H9 (cell line): ENCODE data around the gene COPS4. TPM values are rescaled to one million over a fixed set of nuclear protein-coding genes. Genes with fewer than 3 reads are reported as not detected.

Source experiments
- DNase-seq: peaks from one replicate; pipeline ENCODE4 v3.0.0-alpha.2; 2017
- H2AFZ ChIP-seq: one replicate; pipeline ENCODE4 v1.6.1; 2013; ENCODE audit warnings: mild to moderate bottlenecking, low read length, control low read depth, moderate library complexity
- H2AK5ac ChIP-seq: 2 replicates; pipeline ENCODE4 v1.6.1; 2013; ENCODE audit warnings: low read length, control low read depth, mixed read lengths; ENCODE audit not compliant: insufficient read length
- H2BK120ac ChIP-seq: one replicate; pipeline ENCODE4 v1.6.1; 2013; ENCODE audit warnings: low read depth, mild to moderate bottlenecking, low read length, control low read depth, inconsistent platforms; ENCODE audit not compliant: poor library complexity, severe bottlenecking
- H2BK12ac ChIP-seq: 2 replicates; pipeline ENCODE4 v1.6.1; 2013; ENCODE audit warnings: low read length, control low read depth, mixed read lengths, low read depth; ENCODE audit not compliant: insufficient read length
- H2BK15ac ChIP-seq: 2 replicates; pipeline ENCODE4 v1.6.1; 2013; ENCODE audit warnings: low read depth, low read length, control low read depth
- H2BK20ac ChIP-seq: one replicate; pipeline ENCODE4 v1.6.1; 2013; ENCODE audit warnings: low read depth, mild to moderate bottlenecking, low read length, control low read depth, inconsistent platforms; ENCODE audit not compliant: poor library complexity, severe bottlenecking
- H2BK5ac ChIP-seq: 2 replicates; pipeline ENCODE4 v1.6.1; 2013; ENCODE audit warnings: low read length, control low read depth, mixed read lengths; ENCODE audit not compliant: insufficient read length
- H3K14ac ChIP-seq: 2 replicates; pipeline ENCODE4 v1.6.1; 2013; ENCODE audit warnings: low read length, control low read depth; ENCODE audit not compliant: insufficient read depth
- H3K18ac ChIP-seq: 2 replicates; pipeline ENCODE4 v1.6.1; 2013; ENCODE audit warnings: low read depth, mild to moderate bottlenecking, mixed read lengths, low read length, control low read depth; ENCODE audit not compliant: insufficient read length
- H3K23ac ChIP-seq: 2 replicates; pipeline ENCODE4 v1.6.1; 2013; ENCODE audit warnings: low read length, control low read depth, mixed read lengths, low read depth; ENCODE audit not compliant: insufficient read length
- H3K23me2 ChIP-seq: 2 replicates; pipeline ENCODE4 v1.6.1; 2013; ENCODE audit warnings: low read depth, mild to moderate bottlenecking, mixed read lengths, low read length, control low read depth; ENCODE audit not compliant: insufficient read length, poor library complexity, severe bottlenecking
- H3K27ac ChIP-seq: 2 replicates; pipeline ENCODE4 v1.5.1; 2013; ENCODE audit warnings: low read length, control low read depth, mixed read lengths, low read depth; ENCODE audit not compliant: insufficient read length
- H3K27me3 ChIP-seq: 2 replicates; pipeline ENCODE4 v1.6.1; 2013; ENCODE audit warnings: low read length, control low read depth, inconsistent platforms; ENCODE audit not compliant: insufficient read depth
- H3K4ac ChIP-seq: 2 replicates; pipeline ENCODE4 v1.6.1; 2013; ENCODE audit warnings: low read depth, mild to moderate bottlenecking, control low read depth, inconsistent platforms, low read length, moderate library complexity
- H3K4me1 ChIP-seq: 2 replicates; pipeline ENCODE4 v1.6.1; 2013; ENCODE audit warnings: low read length, control low read depth, inconsistent platforms; ENCODE audit not compliant: insufficient read depth
- H3K4me2 ChIP-seq: 2 replicates; pipeline ENCODE4 v1.6.1; 2013; ENCODE audit warnings: low read length, control low read depth, mixed read lengths; ENCODE audit not compliant: insufficient read length, insufficient read depth
- H3K56ac ChIP-seq: 2 replicates; pipeline ENCODE4 v1.6.1; 2013; ENCODE audit warnings: low read depth, mild to moderate bottlenecking, mixed read lengths, low read length, control low read depth; ENCODE audit not compliant: insufficient read length
- H3K79me1 ChIP-seq: 2 replicates; pipeline ENCODE4 v1.6.1; 2013; ENCODE audit warnings: low read depth, mild to moderate bottlenecking, moderate library complexity, low read length, control low read depth, inconsistent platforms; ENCODE audit not compliant: insufficient read depth, poor library complexity, severe bottlenecking
- H3K79me2 ChIP-seq: 2 replicates; pipeline ENCODE4 v1.6.1; 2013; ENCODE audit warnings: low read length, control low read depth, inconsistent platforms; ENCODE audit not compliant: insufficient read depth
- H3K9ac ChIP-seq: 2 replicates; pipeline ENCODE4 v1.6.1; 2013; ENCODE audit warnings: low read length, control low read depth, mixed read lengths; ENCODE audit not compliant: insufficient read length; ENCODE audit errors: extremely low read depth
- H3K9me3 ChIP-seq: one replicate; pipeline ENCODE4 v1.6.1; 2013; ENCODE audit warnings: low read depth, low read length, inconsistent platforms; ENCODE audit not compliant: control insufficient read depth
- H3T11ph ChIP-seq: one replicate; pipeline ENCODE4 v1.6.1; 2013; ENCODE audit warnings: mild to moderate bottlenecking, low read length, control low read depth, inconsistent platforms
- H4K20me1 ChIP-seq: one replicate; pipeline ENCODE4 v1.6.1; 2013; ENCODE audit not compliant: control insufficient read depth, insufficient read length, insufficient read depth
- H4K5ac ChIP-seq: 2 replicates; pipeline ENCODE4 v1.6.1; 2013; ENCODE audit warnings: low read depth, mild to moderate bottlenecking, mixed read lengths, low read length, control low read depth; ENCODE audit not compliant: insufficient read length
- H4K8ac ChIP-seq: replicated peaks from 2 replicates; pipeline ENCODE4 v1.6.1; 2013; ENCODE audit warnings: low read length, control low read depth, mixed read lengths, low read depth; ENCODE audit not compliant: insufficient read length
- H4K91ac ChIP-seq: 2 replicates; pipeline ENCODE4 v1.6.1; 2013; ENCODE audit warnings: low read depth, mild to moderate bottlenecking, moderate library complexity, mixed read lengths, low read length, control low read depth; ENCODE audit not compliant: insufficient read length
- H3K27ac Mint-ChIP-seq, 3 experiments: 2 replicates in 2 of 3; 3 replicates in 1 of 3; pipeline ENCODE4 v1.8.0; 2020 to 2021; ENCODE audit warnings: mixed read lengths in 3 of 3, mild to moderate bottlenecking in 1 of 3, moderate library complexity in 1 of 3
- H3K27me3 Mint-ChIP-seq: 2 replicates; pipeline ENCODE4 v1.8.0; 2021; ENCODE audit warnings: low read depth, mild to moderate bottlenecking, moderate library complexity, mixed read lengths
- H3K36me3 Mint-ChIP-seq, 3 experiments: 2 replicates in 2 of 3; 3 replicates in 1 of 3; pipeline ENCODE4 v1.8.0; 2020 to 2021; ENCODE audit warnings: low read depth in 3 of 3, mixed read lengths in 3 of 3; ENCODE audit not compliant: insufficient read depth in 1 of 3
- H3K4me1 Mint-ChIP-seq, 2 experiments: 2 replicates each; pipeline ENCODE4 v1.8.0; 2020; ENCODE audit warnings: mixed read lengths in 2 of 2
- H3K4me3 Mint-ChIP-seq, 2 experiments: 2 replicates in 1 of 2; 3 replicates in 1 of 2; pipeline ENCODE4 v1.8.0; 2020 to 2021; ENCODE audit warnings: mild to moderate bottlenecking in 2 of 2, mixed read lengths in 2 of 2, moderate library complexity in 1 of 2
- H3K9me3 Mint-ChIP-seq, 2 experiments: 2 replicates in 1 of 2; 3 replicates in 1 of 2; pipeline ENCODE4 v1.8.0; 2020; ENCODE audit warnings: mild to moderate bottlenecking in 2 of 2, mixed read lengths in 2 of 2, moderate library complexity in 1 of 2
- total RNA-seq: library from RNA; stranded (reverse); gene quantifications from 2 replicates; pipeline ENCODE4 v1.2.1, GENCODE V29; 2021
- TF ChIP-seq, protein P1 (sequence below): fragments of 200-600 bp; sonication (generic); conservative IDR thresholded peaks from 3 replicates; pipeline ENCODE4 v1.8.0; 2021; ENCODE audit warnings: antibody characterized with exemption, mild to moderate bottlenecking

COPS4 gene
- total RNA-seq, 1 experiment from 2014 or later = 39.9 TPM

DNA sequence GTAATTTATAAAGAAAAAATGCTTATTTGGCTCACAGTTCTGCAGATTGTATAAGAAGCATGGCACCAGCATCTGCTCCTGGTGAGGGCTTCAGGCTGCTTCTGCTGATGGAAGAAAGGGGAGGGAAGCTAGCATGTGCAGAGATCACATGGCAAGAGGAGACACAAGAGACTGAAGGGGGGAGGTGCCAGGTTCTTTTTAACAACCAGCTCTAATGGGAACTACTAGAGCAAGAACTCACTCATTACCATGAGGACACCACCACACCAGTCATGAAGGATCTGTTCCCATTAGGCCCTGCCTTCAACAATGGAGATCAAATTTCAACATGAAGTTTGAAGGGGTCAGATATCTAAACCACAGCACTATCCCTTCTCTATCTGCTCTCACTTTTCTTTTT is 9.4 kb upstream of the COPS4 start:
- peaks cover 0 to 2% of the 10 kb centered on the region in 2 experiments; a peak in 1 of 4 replicates for H3K4me1 Mint-ChIP-seq

More for the DNA sequence above, 9.4 kb upstream of the COPS4 start:
- Histone ChIP-seq H3K23ac (no peak overlapping the region), H2BK120ac (no peak overlapping the region), H3K9ac (no peak overlapping the region), H4K8ac (no peak overlapping the region), H3K4ac (no peak overlapping the region), H3K79me1 (no peaks in the 10 kb centered on the region), H2BK5ac (no peak overlapping the region), H2BK15ac (no peak overlapping the region), H2BK12ac (no peak overlapping the region), H3K18ac (no peak overlapping the region), H2AK5ac (no peak overlapping the region), H3T11ph (no peak overlapping the region), H3K4me2 (no peak overlapping the region), H3K4me1 (no peaks in the 10 kb centered on the region), H4K5ac (no peak overlapping the region), H3K56ac (no peak overlapping the region), H2BK20ac (no peak overlapping the region), H3K27ac (no peak overlapping the region), H3K79me2 (no peaks in the 10 kb centered on the region), H4K20me1 (no peaks in the 10 kb centered on the region), H3K9me3 (no peaks in the 10 kb centered on the region), H2AFZ (no peak overlapping the region), H3K14ac (no peak overlapping the region), H3K27me3 (no peaks in the 10 kb centered on the region), H4K91ac (no peak overlapping the region), H3K23me2 (no peaks in the 10 kb centered on the region)
- peaks cover 25 to 26% of the 10 kb centered on the region in 2 experiments for H3K9me3 Mint-ChIP-seq
- DNase-seq = no peak
- no peak overlapping the region for H3K4me3 Mint-ChIP-seq
- H3K27me3 Mint-ChIP-seq = peaks cover 33% of the 10 kb centered on the region
- H3K27ac Mint-ChIP-seq = no peak overlapping the region
- peaks cover 2 to 8% (median 4%) of the 10 kb centered on the region in 3 experiments; a peak in 3 of 7 replicates for H3K36me3 Mint-ChIP-seq
- TF ChIP-seq, protein P1, sequence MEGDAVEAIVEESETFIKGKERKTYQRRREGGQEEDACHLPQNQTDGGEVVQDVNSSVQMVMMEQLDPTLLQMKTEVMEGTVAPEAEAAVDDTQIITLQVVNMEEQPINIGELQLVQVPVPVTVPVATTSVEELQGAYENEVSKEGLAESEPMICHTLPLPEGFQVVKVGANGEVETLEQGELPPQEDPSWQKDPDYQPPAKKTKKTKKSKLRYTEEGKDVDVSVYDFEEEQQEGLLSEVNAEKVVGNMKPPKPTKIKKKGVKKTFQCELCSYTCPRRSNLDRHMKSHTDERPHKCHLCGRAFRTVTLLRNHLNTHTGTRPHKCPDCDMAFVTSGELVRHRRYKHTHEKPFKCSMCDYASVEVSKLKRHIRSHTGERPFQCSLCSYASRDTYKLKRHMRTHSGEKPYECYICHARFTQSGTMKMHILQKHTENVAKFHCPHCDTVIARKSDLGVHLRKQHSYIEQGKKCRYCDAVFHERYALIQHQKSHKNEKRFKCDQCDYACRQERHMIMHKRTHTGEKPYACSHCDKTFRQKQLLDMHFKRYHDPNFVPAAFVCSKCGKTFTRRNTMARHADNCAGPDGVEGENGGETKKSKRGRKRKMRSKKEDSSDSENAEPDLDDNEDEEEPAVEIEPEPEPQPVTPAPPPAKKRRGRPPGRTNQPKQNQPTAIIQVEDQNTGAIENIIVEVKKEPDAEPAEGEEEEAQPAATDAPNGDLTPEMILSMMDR = no peak
